Stimulated activated memory B cell treated with anti-CD40 and anti-IgM and Interleukin-4, amounts not matched to agents 10 μg/mL and 1 μg/mL and 100 μg/mL, for 72 hours (primary cell): Measurements from ENCODE around the gene TMEM266.

ENCODE experiments used
- ATAC-seq: fragments of 150-1000 bp; cut with Tn5 transposase; 2 replicates; pipeline ENCODE4 v1.10.0; 2021
- H3K27ac Mint-ChIP-seq: one replicate; pipeline ENCODE4 v1.8.0; 2022; ENCODE audit warnings: mild to moderate bottlenecking, mixed read lengths
- H3K27me3 Mint-ChIP-seq: one replicate; pipeline ENCODE4 v1.8.0; 2022; ENCODE audit warnings: mixed read lengths
- H3K36me3 Mint-ChIP-seq: one replicate; pipeline ENCODE4 v1.8.0; 2022; ENCODE audit warnings: mixed read lengths
- H3K4me1 Mint-ChIP-seq: one replicate; pipeline ENCODE4 v1.8.0; 2022; ENCODE audit warnings: mixed read lengths
- H3K4me3 Mint-ChIP-seq: one replicate; pipeline ENCODE4 v1.8.0; 2022; ENCODE audit warnings: mild to moderate bottlenecking, moderate library complexity, mixed read lengths
- H3K9me3 Mint-ChIP-seq: one replicate; pipeline ENCODE4 v1.8.0; 2022; ENCODE audit warnings: mixed read lengths

The TMEM266 gene

GRCh38 chr15:76203346-76204108 is 143.7 kb downstream of the TMEM266 start:
- Mint-ChIP-seq H3K27me3 (no peaks in the 10 kb centered on the region), H3K27ac (no peak overlapping the region), H3K36me3 (peaks cover 11% of the 10 kb centered on the region), H3K4me1 (no peaks in the 10 kb centered on the region), H3K9me3 (no peaks in the 10 kb centered on the region), H3K4me3 (no peak overlapping the region)
- ATAC-seq = no peak

GRCh38 chr15:76204109-76204845 is 144.5 kb downstream of the TMEM266 start:
- Mint-ChIP-seq H3K4me3 (no peak overlapping the region), H3K27me3 (no peaks in the 10 kb centered on the region), H3K36me3 (peaks cover 11% of the 10 kb centered on the region), H3K4me1 (no peaks in the 10 kb centered on the region), H3K9me3 (no peaks in the 10 kb centered on the region), H3K27ac (no peak overlapping the region)
- ATAC-seq = no peak

- Mint-ChIP-seq H3K9me3 (no peaks in the 10 kb centered on the region), H3K4me1 (no peaks in the 10 kb centered on the region), H3K4me3 (no peak overlapping the region), H3K36me3 (peaks cover 11% of the 10 kb centered on the region), H3K27ac (no peak overlapping the region), H3K27me3 (no peaks in the 10 kb centered on the region)
- ATAC-seq = no peak
Observed at GRCh38 chr15:76204916-76205460, 145.2 kb downstream of the TMEM266 start.

- Mint-ChIP-seq H3K27ac (no peak overlapping the region), H3K4me1 (no peaks in the 10 kb centered on the region), H3K27me3 (no peaks in the 10 kb centered on the region), H3K36me3 (peaks cover 11% of the 10 kb centered on the region), H3K9me3 (no peaks in the 10 kb centered on the region), H3K4me3 (no peak overlapping the region)
- no peak for ATAC-seq
Observed at GRCh38 chr15:76206325-76206976, 146.7 kb downstream of the TMEM266 start.

- peaks cover 13% of the 10 kb centered on the region for H3K36me3 Mint-ChIP-seq
- no peak for ATAC-seq
- no peak overlapping the region for H3K27ac Mint-ChIP-seq
- no peaks in the 10 kb centered on the region for H3K27me3 Mint-ChIP-seq
- H3K9me3 Mint-ChIP-seq = no peaks in the 10 kb centered on the region
- no peaks in the 10 kb centered on the region for H3K4me1 Mint-ChIP-seq
- H3K4me3 Mint-ChIP-seq = no peak overlapping the region
Observed at GRCh38 chr15:76208084-76208785, 148.4 kb downstream of the TMEM266 start.

GRCh38 chr15:76208786-76209424 is 149.1 kb downstream of the TMEM266 start:
- Mint-ChIP-seq H3K27me3 (no peaks in the 10 kb centered on the region), H3K27ac (no peak overlapping the region), H3K36me3 (peaks cover 18% of the 10 kb centered on the region), H3K9me3 (no peaks in the 10 kb centered on the region), H3K4me1 (no peaks in the 10 kb centered on the region), H3K4me3 (no peak overlapping the region)
- ATAC-seq = no peak

GRCh38 chr15:76209523-76209922 is 149.7 kb downstream of the TMEM266 start:
- Mint-ChIP-seq H3K36me3 (peaks cover 23% of the 10 kb centered on the region), H3K4me1 (no peaks in the 10 kb centered on the region)
- ATAC-seq = no peak

GRCh38 chr15:76209942-76210341 is 150.2 kb downstream of the TMEM266 start:
- H3K4me3 Mint-ChIP-seq = no peak overlapping the region

More at GRCh38 chr15:76209523-76209922, 149.7 kb downstream of the TMEM266 start:
- H3K27ac Mint-ChIP-seq = no peak overlapping the region
- H3K9me3 Mint-ChIP-seq = no peaks in the 10 kb centered on the region
- no peaks in the 10 kb centered on the region for H3K27me3 Mint-ChIP-seq
- H3K4me3 Mint-ChIP-seq = no peak overlapping the region

GRCh38 chr15:76215634-76216033 is 155.8 kb downstream of the TMEM266 start:
- Mint-ChIP-seq H3K27me3 (no peaks in the 10 kb centered on the region), H3K36me3 (peaks cover 48% of the 10 kb centered on the region), H3K4me3 (no peak overlapping the region), H3K27ac (no peak overlapping the region), H3K9me3 (no peaks in the 10 kb centered on the region), H3K4me1 (no peaks in the 10 kb centered on the region)
- no peak for ATAC-seq

More at GRCh38 chr15:76209942-76210341, 150.2 kb downstream of the TMEM266 start:
- peaks cover 25% of the 10 kb centered on the region for H3K36me3 Mint-ChIP-seq
- H3K27ac Mint-ChIP-seq = no peak overlapping the region
- ATAC-seq = no peak
- no peaks in the 10 kb centered on the region for H3K9me3 Mint-ChIP-seq
- no peaks in the 10 kb centered on the region for H3K4me1 Mint-ChIP-seq
- no peaks in the 10 kb centered on the region for H3K27me3 Mint-ChIP-seq

- Mint-ChIP-seq H3K9me3 (no peaks in the 10 kb centered on the region), H3K4me3 (no peak overlapping the region), H3K27me3 (no peaks in the 10 kb centered on the region), H3K36me3 (peaks cover 59% of the 10 kb centered on the region), H3K4me1 (no peaks in the 10 kb centered on the region), H3K27ac (no peak overlapping the region)
- ATAC-seq = no peak
Observed at GRCh38 chr15:76217029-76217881, 157.5 kb downstream of the TMEM266 start.

GRCh38 chr15:76217882-76218217 is 158.1 kb downstream of the TMEM266 start:
- no peak for ATAC-seq
- no peaks in the 10 kb centered on the region for H3K27me3 Mint-ChIP-seq
- no peak overlapping the region for H3K4me3 Mint-ChIP-seq
- H3K36me3 Mint-ChIP-seq = peaks cover 65% of the 10 kb centered on the region
- H3K4me1 Mint-ChIP-seq = no peaks in the 10 kb centered on the region
- H3K27ac Mint-ChIP-seq = no peak overlapping the region
- no peaks in the 10 kb centered on the region for H3K9me3 Mint-ChIP-seq

GRCh38 chr15:76221085-76221767 is 161.4 kb downstream of the TMEM266 start:
- Mint-ChIP-seq H3K36me3 (peaks cover 67% of the 10 kb centered on the region), H3K9me3 (no peaks in the 10 kb centered on the region), H3K27ac (no peak overlapping the region), H3K4me1 (no peaks in the 10 kb centered on the region), H3K4me3 (no peak overlapping the region), H3K27me3 (no peaks in the 10 kb centered on the region)
- ATAC-seq = no peak

- H3K4me1 Mint-ChIP-seq = no peaks in the 10 kb centered on the region
- no peak overlapping the region for H3K4me3 Mint-ChIP-seq
- H3K27ac Mint-ChIP-seq = no peak overlapping the region
- H3K36me3 Mint-ChIP-seq = peaks cover 63% of the 10 kb centered on the region
- H3K27me3 Mint-ChIP-seq = no peaks in the 10 kb centered on the region
- no peaks in the 10 kb centered on the region for H3K9me3 Mint-ChIP-seq
- ATAC-seq = no peak
Observed at GRCh38 chr15:76222159-76222558, 162.4 kb downstream of the TMEM266 start.
